Epidermal melanocyte (primary cell): Measurements from ENCODE around the gene SAMSN1.

Source experiments
- DNase-seq: peaks from one replicate; pipeline ENCODE4 v3.0.0; 2011; ENCODE audit warnings: low spot score; ENCODE audit not compliant: insufficient read length

The SAMSN1 gene

DNA sequence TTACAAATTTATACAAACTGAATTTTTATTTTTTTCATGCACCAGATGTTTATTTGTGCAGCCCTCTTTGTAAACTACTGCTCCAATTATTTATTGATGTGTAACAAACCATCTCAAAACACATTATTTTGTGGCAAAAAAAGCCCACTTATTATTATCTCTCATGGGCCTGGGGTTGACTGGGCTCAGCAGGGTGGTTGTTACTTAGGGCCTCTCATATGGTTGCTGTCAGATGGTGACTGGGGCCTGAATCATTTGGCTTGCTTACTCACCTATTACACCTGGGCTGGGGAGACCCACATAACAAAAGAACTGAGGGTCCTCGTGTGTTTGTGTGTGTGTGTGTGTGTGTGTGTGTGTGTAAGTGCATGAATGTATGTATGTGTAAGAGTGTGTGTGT, 110.7 kb downstream of the SAMSN1 start:
- DNase-seq: no peak
